Activated CD8-positive, alpha-beta memory T cell treated with anti-CD3 and anti-CD28 coated beads, Interleukin-2, amount 10 ng/mL, durations not matched to agents 7 days and 5 days (primary cell): ENCODE data around the gene TPD52L1. TPM values are rescaled to one million over a fixed set of nuclear protein-coding genes. Genes with fewer than 3 reads are reported as not detected.
"Not testable (repeated sequence)": the region's sequence is repeated elsewhere in the genome, so short reads cannot be mapped to it uniquely, and the experiment has no call there.

Experiments used
- ATAC-seq: fragments of 150-1000 bp; cut with Tn5 transposase; one replicate; pipeline ENCODE4 v1.10.0; 2021; ENCODE audit warnings: moderate library complexity
- CTCF ChIA-PET: fragments of 350-600 bp; sonication (Branson Sonifier 250); formaldehyde crosslinking; loops from one replicate; lab custom pipeline; 2021; ENCODE audit warnings: antibody characterized with exemption; lab: Charles Lee
- DNase-seq: peaks from one replicate; pipeline ENCODE4 v3.0.0-alpha.2; 2020
- H3K27ac Mint-ChIP-seq: one replicate; pipeline ENCODE4 v1.8.0; 2021; ENCODE audit warnings: mild to moderate bottlenecking, mixed read lengths
- H3K27me3 Mint-ChIP-seq: one replicate; pipeline ENCODE4 v1.8.0; 2021; ENCODE audit warnings: mixed read lengths
- H3K36me3 Mint-ChIP-seq: one replicate; pipeline ENCODE4 v1.8.0; 2021; ENCODE audit warnings: mild to moderate bottlenecking, mixed read lengths
- H3K4me1 Mint-ChIP-seq: one replicate; pipeline ENCODE4 v1.8.0; 2021; ENCODE audit warnings: mixed read lengths
- H3K4me3 Mint-ChIP-seq: one replicate; pipeline ENCODE4 v1.8.0; 2021; ENCODE audit warnings: mild to moderate bottlenecking, moderate library complexity, mixed read lengths
- H3K9me3 Mint-ChIP-seq: one replicate; pipeline ENCODE4 v1.8.0; 2022; ENCODE audit warnings: low read depth, mixed read lengths
- total RNA-seq, 2 experiments: library from RNA; stranded (reverse); gene quantifications; one replicate each; pipeline ENCODE4 v1.2.3, GENCODE V29; 2021

The TPD52L1 gene
- total RNA-seq, 2 experiments from 2014 or later: not detected

DNA sequence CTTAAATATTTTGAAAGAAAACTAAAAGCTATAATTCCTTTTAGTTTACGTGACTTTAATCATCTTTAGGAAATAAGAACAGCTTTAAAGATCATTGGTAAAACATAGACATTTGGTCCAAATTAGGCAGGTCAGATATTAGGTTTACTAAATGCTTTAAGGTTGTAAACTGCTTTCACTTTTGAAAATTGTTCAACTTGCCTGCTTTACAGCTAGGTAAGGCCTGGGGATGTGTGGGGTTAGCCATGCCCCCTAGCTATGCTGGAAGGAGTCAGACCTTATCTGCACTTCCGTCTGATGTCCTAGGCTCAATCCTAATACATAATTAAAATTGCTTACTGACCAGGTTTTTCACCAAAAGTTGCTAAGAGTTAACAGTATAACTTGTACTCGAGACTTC lies 30.5 kb upstream of the TPD52L1 start:
- Mint-ChIP-seq H3K9me3 (no peaks in the 10 kb centered on the region), H3K36me3 (no peaks in the 10 kb centered on the region), H3K27ac (no peak overlapping the region), H3K27me3 (no peaks in the 10 kb centered on the region), H3K4me1 (no peaks in the 10 kb centered on the region), H3K4me3 (no peak overlapping the region)
- CTCF ChIA-PET: interaction anchor here (1.1 kb wide), 1 partner anchor 9 kb away, joined by 4 read pairs; no protein-coding TSS in a partner anchor
- no peak for ATAC-seq
- DNase-seq: no peak

GRCh38 chr6:125123468-125124048 lies 30.0 kb upstream of the TPD52L1 start:
- Mint-ChIP-seq H3K4me1 (no peaks in the 10 kb centered on the region), H3K27me3 (no peaks in the 10 kb centered on the region), H3K36me3 (no peaks in the 10 kb centered on the region), H3K4me3 (no peak overlapping the region), H3K9me3 (no peaks in the 10 kb centered on the region), H3K27ac (no peak overlapping the region)
- DNase-seq (no peak), ATAC-seq (no peak)
- CTCF ChIA-PET: interaction anchor here (1.1 kb wide), 2 partner anchors 9 to 10 kb away, joined by 3 to 4 read pairs; no protein-coding TSS in a partner anchor

DNA sequence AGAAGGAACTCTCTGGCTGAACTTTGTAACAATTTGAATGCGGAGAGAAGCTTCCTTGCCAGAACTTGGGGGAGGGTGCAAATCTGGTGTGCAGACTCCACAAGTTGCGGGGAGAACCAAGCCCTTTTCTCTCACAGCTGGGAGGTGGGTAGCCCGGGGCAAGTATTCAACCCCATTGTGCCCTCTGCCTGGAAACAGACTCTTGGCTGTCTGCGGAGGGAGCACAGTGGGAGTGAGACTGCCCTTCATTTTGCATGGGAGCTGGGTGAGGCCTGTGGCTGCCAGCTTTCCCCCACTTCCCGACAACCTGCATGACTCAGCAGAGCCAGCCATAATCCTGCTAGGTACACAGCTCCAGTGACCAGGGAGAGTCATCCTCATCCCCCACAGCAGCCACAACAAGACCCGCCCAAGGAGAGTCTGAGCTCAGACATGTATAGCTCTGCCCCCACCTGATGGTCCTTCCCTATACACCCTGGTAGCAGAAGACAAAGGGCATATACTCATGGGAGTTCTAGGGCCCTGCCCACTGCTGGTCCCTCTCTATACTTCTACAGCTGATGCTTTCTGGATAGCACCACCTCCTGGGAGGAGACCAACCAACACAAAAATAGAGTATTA lies 29.4 kb upstream of the TPD52L1 start:
- DNase-seq: no peak
- H3K9me3 Mint-ChIP-seq: no peaks in the 10 kb centered on the region
- no peaks in the 10 kb centered on the region for H3K36me3 Mint-ChIP-seq
- CTCF ChIA-PET: interaction anchor here (1.1 kb wide), 1 partner anchor 11 kb away, joined by 3 read pairs; no protein-coding TSS in a partner anchor
- H3K27ac Mint-ChIP-seq: no peak overlapping the region
- no peak overlapping the region for H3K4me3 Mint-ChIP-seq
- no peaks in the 10 kb centered on the region for H3K27me3 Mint-ChIP-seq
- no peak for ATAC-seq
- no peaks in the 10 kb centered on the region for H3K4me1 Mint-ChIP-seq

DNA sequence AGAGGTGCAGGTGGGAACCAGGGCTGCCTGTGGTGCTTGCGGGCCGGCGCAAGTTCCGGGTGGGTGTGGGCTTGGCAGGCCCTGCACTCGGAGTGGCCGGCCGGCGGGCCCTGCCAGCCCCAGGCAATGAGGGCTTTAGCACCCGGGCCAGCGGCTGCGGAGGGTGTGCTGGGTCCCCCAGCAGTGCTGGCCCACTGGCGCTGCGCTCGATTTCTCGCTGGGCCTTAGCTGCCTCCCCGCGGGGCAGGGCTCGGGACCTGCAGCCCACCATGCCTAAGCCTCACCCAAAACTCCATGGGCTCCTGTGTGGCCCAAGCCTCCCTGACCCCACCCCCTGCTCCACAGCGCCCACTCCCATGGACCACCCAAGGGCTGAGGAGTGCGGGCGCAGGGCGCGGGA lies 27.7 kb upstream of the TPD52L1 start:
- H3K27ac Mint-ChIP-seq, CTCF ChIA-PET, ATAC-seq, H3K9me3 Mint-ChIP-seq, DNase-seq, H3K36me3 Mint-ChIP-seq, H3K4me1 Mint-ChIP-seq, H3K27me3 Mint-ChIP-seq, H3K4me3 Mint-ChIP-seq: not testable (repeated sequence)

- no peaks in the 10 kb centered on the region for H3K4me1 Mint-ChIP-seq
- no peaks in the 10 kb centered on the region for H3K9me3 Mint-ChIP-seq
- no peaks in the 10 kb centered on the region for H3K36me3 Mint-ChIP-seq
- CTCF ChIA-PET: no interaction called here
- no peak overlapping the region for H3K4me3 Mint-ChIP-seq
- no peak for ATAC-seq
- no peak overlapping the region for H3K27ac Mint-ChIP-seq
- DNase-seq: no peak
- peaks cover 4% of the 10 kb centered on the region for H3K27me3 Mint-ChIP-seq
Observed at GRCh38 chr6:125129354-125129753, 24.2 kb upstream of the TPD52L1 start.

GRCh38 chr6:125132058-125132457 lies 21.5 kb upstream of the TPD52L1 start:
- ATAC-seq (no peak), DNase-seq (no peak)
- CTCF ChIA-PET: no interaction called here
- H3K27ac Mint-ChIP-seq: no peak overlapping the region
- no peaks in the 10 kb centered on the region for H3K4me1 Mint-ChIP-seq
- no peaks in the 10 kb centered on the region for H3K9me3 Mint-ChIP-seq
- no peak overlapping the region for H3K4me3 Mint-ChIP-seq
- H3K27me3 Mint-ChIP-seq: peaks cover 4% of the 10 kb centered on the region
- no peaks in the 10 kb centered on the region for H3K36me3 Mint-ChIP-seq

- no peaks in the 10 kb centered on the region for H3K36me3 Mint-ChIP-seq
- CTCF ChIA-PET: no interaction called here
- no peak overlapping the region for H3K27ac Mint-ChIP-seq
- no peak overlapping the region for H3K4me3 Mint-ChIP-seq
- no peak for ATAC-seq
- H3K4me1 Mint-ChIP-seq: no peaks in the 10 kb centered on the region
- H3K9me3 Mint-ChIP-seq: no peaks in the 10 kb centered on the region
- no peak for DNase-seq
- no peaks in the 10 kb centered on the region for H3K27me3 Mint-ChIP-seq
Observed at GRCh38 chr6:125136378-125136777, 17.2 kb upstream of the TPD52L1 start.

DNA sequence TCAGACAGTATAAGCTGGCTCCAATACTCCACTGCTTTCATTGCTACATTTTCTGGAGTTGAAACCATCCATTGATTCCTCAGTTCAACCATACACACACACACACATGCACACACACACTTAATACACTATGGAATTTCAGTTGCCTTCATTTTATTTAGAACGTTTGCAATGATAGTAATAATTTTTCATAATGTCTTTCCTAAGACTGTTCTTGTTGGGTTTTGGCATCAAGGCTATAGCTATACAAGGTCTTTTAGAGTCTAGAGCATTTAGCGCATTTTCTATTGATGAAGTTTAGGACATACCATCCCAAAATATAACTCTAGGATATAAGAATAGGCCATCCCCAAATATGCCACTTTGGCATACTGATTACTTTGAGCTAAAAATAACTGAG lies 15.5 kb upstream of the TPD52L1 start:
- ATAC-seq (no peak), DNase-seq (no peak)
- H3K27me3 Mint-ChIP-seq: no peaks in the 10 kb centered on the region
- CTCF ChIA-PET: no interaction called here
- H3K4me3 Mint-ChIP-seq: no peak overlapping the region
- H3K36me3 Mint-ChIP-seq: no peaks in the 10 kb centered on the region
- no peaks in the 10 kb centered on the region for H3K9me3 Mint-ChIP-seq
- H3K4me1 Mint-ChIP-seq: no peaks in the 10 kb centered on the region
- no peak overlapping the region for H3K27ac Mint-ChIP-seq

DNA sequence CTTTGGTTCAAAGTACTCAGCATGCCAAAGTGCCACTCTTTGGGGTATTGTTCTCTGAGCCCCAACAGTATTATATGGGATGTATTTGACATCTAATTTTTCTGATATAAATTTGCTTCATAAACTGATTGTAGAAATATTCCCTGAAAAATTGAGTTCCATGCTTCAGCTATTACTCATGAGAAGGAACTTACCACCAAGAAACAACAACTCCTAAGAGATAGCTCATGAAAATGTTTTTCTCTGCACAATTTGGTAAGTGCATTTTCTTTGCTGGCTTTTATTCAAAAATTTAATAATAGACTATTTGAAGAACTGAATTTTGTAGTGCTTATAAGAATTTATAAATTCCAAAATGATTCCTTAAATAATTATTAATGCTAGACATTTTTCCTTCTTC lies 12.8 kb upstream of the TPD52L1 start:
- CTCF ChIA-PET: no interaction called here
- no peaks in the 10 kb centered on the region for H3K4me1 Mint-ChIP-seq
- DNase-seq (no peak), ATAC-seq (no peak)
- H3K9me3 Mint-ChIP-seq: no peaks in the 10 kb centered on the region
- H3K4me3 Mint-ChIP-seq: no peak overlapping the region
- H3K36me3 Mint-ChIP-seq: no peaks in the 10 kb centered on the region
- no peak overlapping the region for H3K27ac Mint-ChIP-seq
- no peaks in the 10 kb centered on the region for H3K27me3 Mint-ChIP-seq

- Mint-ChIP-seq H3K27ac (no peak overlapping the region), H3K36me3 (no peaks in the 10 kb centered on the region), H3K9me3 (no peaks in the 10 kb centered on the region), H3K27me3 (no peaks in the 10 kb centered on the region), H3K4me3 (no peak overlapping the region), H3K4me1 (no peaks in the 10 kb centered on the region)
- CTCF ChIA-PET: no interaction called here
- ATAC-seq (no peak), DNase-seq (no peak)
Observed at GRCh38 chr6:125142618-125143017, 11.0 kb upstream of the TPD52L1 start.

DNA sequence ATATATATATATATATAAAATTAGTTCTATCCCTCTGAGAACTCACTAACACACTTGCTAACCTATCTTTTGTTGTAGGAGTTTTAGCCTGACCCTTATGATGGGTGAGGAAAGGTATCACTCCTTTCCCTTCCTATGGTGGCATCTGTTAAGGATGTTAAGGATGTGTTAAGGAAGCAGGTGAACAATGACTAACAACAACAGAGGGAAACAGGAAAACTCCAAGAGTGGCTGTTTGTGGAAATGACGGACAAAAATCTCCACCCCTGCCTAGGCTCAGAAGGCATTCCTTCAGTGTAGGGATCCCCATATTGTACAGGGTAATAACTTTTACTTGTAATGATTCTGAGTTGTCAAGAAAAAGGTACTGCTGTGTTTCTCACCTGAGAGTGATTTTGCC lies 8.8 kb upstream of the TPD52L1 start:
- DNase-seq (no peak), ATAC-seq (no peak)
- Mint-ChIP-seq H3K4me3 (no peak overlapping the region), H3K27me3 (peaks cover 8% of the 10 kb centered on the region), H3K4me1 (no peaks in the 10 kb centered on the region), H3K27ac (no peak overlapping the region), H3K9me3 (no peaks in the 10 kb centered on the region), H3K36me3 (no peaks in the 10 kb centered on the region)
- CTCF ChIA-PET: no interaction called here

DNA sequence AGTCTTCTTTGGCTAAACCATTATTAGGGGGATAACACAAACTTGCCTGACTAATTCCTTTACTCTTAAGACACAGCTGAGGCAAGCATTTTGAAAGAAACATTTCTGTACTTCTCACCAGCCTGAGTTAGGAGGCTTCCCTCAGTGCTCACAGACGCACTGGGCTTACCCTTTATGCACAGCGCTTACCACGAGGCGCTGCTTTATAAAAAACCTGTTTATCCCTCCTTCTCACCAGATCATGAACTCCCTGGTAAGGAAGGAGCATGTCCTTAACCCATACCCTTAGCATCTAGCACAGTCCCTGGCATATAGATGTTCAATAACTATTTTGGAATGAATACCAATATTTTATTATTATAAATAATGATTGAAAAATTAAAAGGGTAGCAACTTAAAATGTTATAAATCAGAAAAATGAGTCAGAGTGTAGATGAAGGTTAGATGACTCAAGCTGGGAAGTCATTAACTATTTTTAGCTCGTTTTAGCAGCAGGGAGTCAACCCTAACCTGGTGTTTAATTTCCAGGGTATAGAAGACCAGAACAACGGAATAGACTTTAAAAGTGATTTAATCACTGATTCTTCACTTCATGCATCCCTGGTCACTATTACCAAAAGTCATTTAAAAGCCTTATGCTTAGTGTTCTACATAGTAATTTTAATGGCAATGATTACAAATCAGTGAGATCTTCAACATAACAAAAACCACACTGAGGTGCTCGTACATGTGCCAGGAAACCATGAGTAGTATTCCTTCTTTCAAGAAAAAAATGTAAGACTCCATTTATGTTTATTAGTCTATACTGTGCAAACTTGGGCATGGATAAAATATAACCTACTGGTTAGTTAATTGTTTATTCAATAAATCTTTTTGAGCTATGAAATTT lies 4.1 kb upstream of the TPD52L1 start:
- DNase-seq (no peak), ATAC-seq (no peak)
- CTCF ChIA-PET: no interaction called here
- Mint-ChIP-seq H3K27me3 (peaks cover 38% of the 10 kb centered on the region), H3K9me3 (no peaks in the 10 kb centered on the region), H3K4me1 (peaks cover 5% of the 10 kb centered on the region), H3K36me3 (no peaks in the 10 kb centered on the region), H3K4me3 (no peak overlapping the region), H3K27ac (no peak overlapping the region)

- no peaks in the 10 kb centered on the region for H3K36me3 Mint-ChIP-seq
- peaks cover 55% of the 10 kb centered on the region for H3K27me3 Mint-ChIP-seq
Observed at GRCh38 chr6:125151700-125152099, 1.9 kb upstream of the TPD52L1 start.

More at GRCh38 chr6:125151700-125152099, 1.9 kb upstream of the TPD52L1 start:
- no peak overlapping the region for H3K27ac Mint-ChIP-seq
- no peaks in the 10 kb centered on the region for H3K9me3 Mint-ChIP-seq
- DNase-seq (no peak), ATAC-seq (no peak)
- no peak overlapping the region for H3K4me3 Mint-ChIP-seq
- peaks cover 6% of the 10 kb centered on the region for H3K4me1 Mint-ChIP-seq
- CTCF ChIA-PET: interaction anchor here (0.9 to 1.2 kb wide), 3 partner anchors 12 to 41 kb away, joined by 3 to 5 read pairs (median 3); no protein-coding TSS in a partner anchor
